ENCODE measurements around the gene CCND3.
A peak's percentile ranks its signal among the peaks of the same experiment; 100 is the strongest.

Gene CCND3

DNA sequence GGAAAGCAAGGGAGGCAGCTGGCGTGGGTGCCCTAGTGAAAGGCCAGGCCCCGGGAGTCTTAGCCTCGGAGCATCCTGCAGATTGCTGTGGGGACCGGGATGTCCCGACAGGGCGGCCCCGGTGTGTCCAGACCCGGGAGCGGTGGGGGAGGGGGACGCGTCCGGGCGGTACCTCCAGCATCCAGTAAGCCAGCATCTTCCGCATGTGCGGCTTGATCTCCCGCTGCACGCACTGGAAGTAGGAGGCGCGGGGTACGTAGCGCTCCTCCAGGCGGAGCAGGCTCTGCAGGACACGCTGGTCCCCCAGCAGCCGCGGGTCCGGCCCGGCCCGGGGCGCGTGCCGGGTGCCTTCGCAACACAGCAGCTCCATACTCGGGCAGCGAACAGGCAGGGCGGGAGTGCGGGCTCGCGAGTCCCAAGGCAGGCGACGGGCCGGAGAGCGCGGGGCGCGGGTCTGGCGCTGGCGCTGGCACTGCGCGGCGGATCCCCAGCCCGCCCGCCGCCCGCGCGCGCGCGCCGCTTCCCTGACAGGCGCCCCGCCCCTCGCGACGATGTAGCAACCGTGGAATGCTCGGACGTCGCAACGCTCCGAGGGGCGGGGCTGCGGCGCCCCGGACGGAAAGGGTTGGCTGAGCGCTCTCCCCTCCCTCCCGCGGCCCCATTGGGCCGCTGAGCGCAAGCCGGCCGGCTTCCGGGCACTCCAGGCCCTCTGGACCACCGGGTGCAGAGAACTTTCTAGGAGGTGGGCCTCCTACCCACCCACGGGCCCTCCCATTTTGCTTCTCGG is at the start of gene CCND3:
Gene CCND3 (minus strand): TSS at position 529 of the 787 bp plus-strand sequence. CDS start 159 bp downstream, at position 370.
- Histone ChIP-seq H3K27ac (ENCODE audit: low read length) (peak within 1 kb of the TSS; percentile 87), H3K27me3 (ENCODE audit: low read depth, low read length) (no peaks in the 10 kb centered on the region), H3K4me1 (ENCODE audit: control insufficient read depth in 1 of 2, insufficient read depth in 2 of 2, low read length in 2 of 2) (peaks cover 21 to 49% of the 10 kb centered on the region in 2 donors), H3K9me3 (ENCODE audit: control insufficient read depth in 1 of 2, low read length in 2 of 2) (no peaks in the 10 kb centered on the region), H3K4me3 (ENCODE audit: low read depth in 1 of 2, low read length in 2 of 2) (peak within 1 kb of the TSS; percentile 82 to 97), H3K36me3 (ENCODE audit: control insufficient read depth in 1 of 2, insufficient read depth in 2 of 2, low read length in 2 of 2) (peaks cover 7% of the 10 kb centered on the region in 2 donors)

- H3K27me3 ChIP-seq (ENCODE audit: low read depth, low read length) = no peaks in the 10 kb centered on the region
- no peaks in the 10 kb centered on the region for H3K36me3 ChIP-seq (ENCODE audit: control insufficient read depth in 1 of 2, insufficient read depth in 2 of 2, low read length in 2 of 2)
- H3K4me3 ChIP-seq (ENCODE audit: low read depth in 1 of 2, low read length in 2 of 2) = no peak overlapping the region
- no peaks in the 10 kb centered on the region for H3K9me3 ChIP-seq (ENCODE audit: control insufficient read depth in 1 of 2, low read length in 2 of 2)
- H3K27ac ChIP-seq (ENCODE audit: low read length) = no peak overlapping the region
- H3K4me1 ChIP-seq (ENCODE audit: control insufficient read depth in 1 of 2, insufficient read depth in 2 of 2, low read length in 2 of 2) = no peaks in the 10 kb centered on the region
Observed at GRCh38 chr6:41986339-41986738, 44.7 kb upstream of the CCND3 start.

GRCh38 chr6:41984623-41985022 is 43.0 kb upstream of the CCND3 start:
- no peak overlapping the region for H3K27ac ChIP-seq (ENCODE audit: low read length)
- no peaks in the 10 kb centered on the region for H3K4me1 ChIP-seq (ENCODE audit: control insufficient read depth in 1 of 2, insufficient read depth in 2 of 2, low read length in 2 of 2)
- H3K27me3 ChIP-seq (ENCODE audit: low read depth, low read length) = no peaks in the 10 kb centered on the region
- no peaks in the 10 kb centered on the region for H3K9me3 ChIP-seq (ENCODE audit: control insufficient read depth in 1 of 2, low read length in 2 of 2)
- no peaks in the 10 kb centered on the region for H3K36me3 ChIP-seq (ENCODE audit: control insufficient read depth in 1 of 2, insufficient read depth in 2 of 2, low read length in 2 of 2)
- H3K4me3 ChIP-seq (ENCODE audit: low read depth in 1 of 2, low read length in 2 of 2) = no peak overlapping the region

DNA sequence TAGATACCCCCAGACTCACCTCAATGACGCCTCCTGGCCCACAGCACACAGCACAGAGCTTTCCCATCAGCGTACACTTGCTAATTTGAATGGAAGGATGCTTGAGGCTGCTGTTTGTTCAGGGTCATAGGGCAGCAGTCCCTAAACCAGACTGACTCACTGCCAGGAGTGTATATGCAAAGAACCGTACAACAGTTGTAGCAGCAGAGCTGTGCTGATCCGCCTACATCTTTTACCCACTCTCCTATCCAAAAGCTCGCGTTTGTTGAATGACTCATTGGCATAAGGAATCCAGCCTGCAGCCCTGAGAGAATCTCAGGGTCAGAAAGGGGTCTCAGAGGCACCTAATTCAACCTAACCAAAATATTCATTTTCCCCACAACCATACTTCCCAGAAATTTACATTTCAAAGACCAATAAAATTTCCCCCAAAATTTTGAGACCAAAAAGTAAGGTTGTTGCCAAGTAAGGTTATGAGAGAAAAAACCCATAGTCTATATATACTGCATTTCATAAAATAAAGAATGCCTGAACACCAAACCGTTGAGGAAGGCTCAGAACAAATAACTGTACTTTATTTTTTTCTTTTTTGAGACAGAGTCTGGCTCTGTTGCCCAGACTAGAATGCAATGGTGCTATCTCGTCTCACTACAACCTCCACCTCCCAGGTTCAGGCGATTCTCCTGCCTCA is 35.3 kb upstream of the CCND3 start:
- Histone ChIP-seq H3K27ac (ENCODE audit: low read length) (no peak overlapping the region), H3K9me3 (ENCODE audit: control insufficient read depth in 1 of 2, low read length in 2 of 2) (no peaks in the 10 kb centered on the region), H3K36me3 (ENCODE audit: control insufficient read depth in 1 of 2, insufficient read depth in 2 of 2, low read length in 2 of 2) (no peaks in the 10 kb centered on the region), H3K4me1 (ENCODE audit: control insufficient read depth in 1 of 2, insufficient read depth in 2 of 2, low read length in 2 of 2) (peaks cover 0 to 8% of the 10 kb centered on the region in 2 donors), H3K4me3 (ENCODE audit: low read depth in 1 of 2, low read length in 2 of 2) (no peak overlapping the region), H3K27me3 (ENCODE audit: low read depth, low read length) (no peaks in the 10 kb centered on the region)

DNA sequence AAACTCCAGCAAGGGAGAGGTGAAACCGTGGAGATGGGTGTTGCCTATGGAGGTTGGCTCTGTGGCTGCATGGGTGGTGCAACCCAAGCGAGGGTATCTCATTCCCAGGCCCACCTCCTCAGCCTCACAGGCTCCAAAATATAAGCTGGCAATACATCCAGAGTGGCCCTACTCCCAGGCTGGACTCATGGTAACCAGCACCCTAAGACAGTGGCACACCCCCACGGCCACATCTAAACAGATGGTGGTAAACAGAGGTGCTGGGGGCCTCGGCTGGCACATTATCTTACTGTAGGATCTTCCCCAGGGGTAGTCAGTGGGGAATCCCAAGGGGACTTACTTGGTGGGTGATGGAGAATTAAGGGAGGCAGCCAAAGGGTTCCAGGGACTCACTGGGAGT is 33.7 kb upstream of the CCND3 start:
- Histone ChIP-seq H3K27me3 (ENCODE audit: low read depth, low read length) (no peaks in the 10 kb centered on the region), H3K9me3 (ENCODE audit: control insufficient read depth in 1 of 2, low read length in 2 of 2) (no peaks in the 10 kb centered on the region), H3K36me3 (ENCODE audit: control insufficient read depth in 1 of 2, insufficient read depth in 2 of 2, low read length in 2 of 2) (no peaks in the 10 kb centered on the region), H3K4me1 (ENCODE audit: control insufficient read depth in 1 of 2, insufficient read depth in 2 of 2, low read length in 2 of 2) (peaks cover 0 to 8% of the 10 kb centered on the region in 2 donors), H3K4me3 (ENCODE audit: low read depth in 1 of 2, low read length in 2 of 2) (no peak overlapping the region), H3K27ac (ENCODE audit: low read length) (no peak overlapping the region)

DNA sequence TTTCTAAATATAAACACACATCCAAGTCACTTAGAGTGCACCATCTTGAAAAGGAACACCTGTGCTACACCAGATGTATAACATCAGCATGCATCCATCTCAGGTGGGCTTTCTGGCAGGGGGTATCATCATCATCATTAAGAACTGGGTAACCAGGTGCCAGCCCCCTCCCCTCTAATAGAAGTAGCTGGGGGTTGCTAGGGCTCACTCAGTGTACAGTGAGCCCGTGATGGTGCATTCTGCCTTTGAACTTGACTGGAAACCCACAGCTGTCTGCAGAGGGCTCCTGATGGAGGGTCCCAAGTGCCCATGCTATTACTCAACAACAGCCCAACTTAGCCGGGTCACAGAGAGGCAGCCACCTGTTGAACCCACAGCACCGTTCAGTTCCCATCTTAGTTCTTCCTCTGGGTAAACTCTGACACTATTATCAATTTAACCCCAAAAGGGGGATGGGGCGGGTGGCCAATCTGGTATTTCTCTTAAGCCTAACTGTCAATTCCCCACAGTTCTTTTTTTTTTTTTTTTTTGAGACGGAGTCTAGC is 32.7 kb upstream of the CCND3 start:
- H3K27me3 ChIP-seq (ENCODE audit: low read depth, low read length) = no peaks in the 10 kb centered on the region
- no peak overlapping the region for H3K4me3 ChIP-seq (ENCODE audit: low read depth in 1 of 2, low read length in 2 of 2)
- H3K9me3 ChIP-seq (ENCODE audit: control insufficient read depth in 1 of 2, low read length in 2 of 2) = no peaks in the 10 kb centered on the region
- H3K4me1 ChIP-seq (ENCODE audit: control insufficient read depth in 1 of 2, insufficient read depth in 2 of 2, low read length in 2 of 2) = peaks cover 0 to 8% of the 10 kb centered on the region in 2 donors
- no peak overlapping the region for H3K27ac ChIP-seq (ENCODE audit: low read length)
- H3K36me3 ChIP-seq (ENCODE audit: control insufficient read depth in 1 of 2, insufficient read depth in 2 of 2, low read length in 2 of 2) = no peaks in the 10 kb centered on the region

DNA sequence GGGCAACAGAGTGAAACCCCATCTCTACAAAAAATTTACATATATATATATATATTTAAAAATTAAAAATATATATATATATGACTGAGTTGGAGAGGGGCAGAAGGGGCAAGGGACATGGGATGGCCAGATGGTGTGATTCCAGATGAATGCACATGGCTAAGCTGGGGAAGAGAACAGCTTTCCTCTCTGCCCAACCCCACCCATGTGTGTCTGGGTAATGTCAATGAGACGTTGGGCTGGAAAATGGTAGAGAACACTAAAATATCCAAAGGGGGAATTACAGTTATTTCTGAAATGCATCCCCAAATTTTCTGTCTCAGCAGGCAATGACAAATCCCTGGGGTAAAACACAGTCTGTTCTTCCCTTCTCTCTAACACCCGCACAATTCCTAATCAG is 31.2 kb upstream of the CCND3 start:
- no peak overlapping the region for H3K27ac ChIP-seq (ENCODE audit: low read length)
- H3K27me3 ChIP-seq (ENCODE audit: low read depth, low read length) = no peaks in the 10 kb centered on the region
- peaks cover 0 to 8% of the 10 kb centered on the region in 2 donors for H3K4me1 ChIP-seq (ENCODE audit: control insufficient read depth in 1 of 2, insufficient read depth in 2 of 2, low read length in 2 of 2)
- H3K9me3 ChIP-seq (ENCODE audit: control insufficient read depth in 1 of 2, low read length in 2 of 2) = no peaks in the 10 kb centered on the region
- no peak overlapping the region for H3K4me3 ChIP-seq (ENCODE audit: low read depth in 1 of 2, low read length in 2 of 2)
- no peaks in the 10 kb centered on the region for H3K36me3 ChIP-seq (ENCODE audit: control insufficient read depth in 1 of 2, insufficient read depth in 2 of 2, low read length in 2 of 2)

GRCh38 chr6:41970436-41970846 is 28.8 kb upstream of the CCND3 start:
- H3K9me3 ChIP-seq (ENCODE audit: control insufficient read depth in 1 of 2, low read length in 2 of 2) = no peaks in the 10 kb centered on the region
- H3K4me1 ChIP-seq (ENCODE audit: control insufficient read depth in 1 of 2, insufficient read depth in 2 of 2, low read length in 2 of 2) = peaks cover 0 to 8% of the 10 kb centered on the region in 2 donors
- no peaks in the 10 kb centered on the region for H3K36me3 ChIP-seq (ENCODE audit: control insufficient read depth in 1 of 2, insufficient read depth in 2 of 2, low read length in 2 of 2)
- H3K27me3 ChIP-seq (ENCODE audit: low read depth, low read length) = no peaks in the 10 kb centered on the region
- H3K27ac ChIP-seq (ENCODE audit: low read length) = no peak overlapping the region
- no peak overlapping the region for H3K4me3 ChIP-seq (ENCODE audit: low read depth in 1 of 2, low read length in 2 of 2)

DNA sequence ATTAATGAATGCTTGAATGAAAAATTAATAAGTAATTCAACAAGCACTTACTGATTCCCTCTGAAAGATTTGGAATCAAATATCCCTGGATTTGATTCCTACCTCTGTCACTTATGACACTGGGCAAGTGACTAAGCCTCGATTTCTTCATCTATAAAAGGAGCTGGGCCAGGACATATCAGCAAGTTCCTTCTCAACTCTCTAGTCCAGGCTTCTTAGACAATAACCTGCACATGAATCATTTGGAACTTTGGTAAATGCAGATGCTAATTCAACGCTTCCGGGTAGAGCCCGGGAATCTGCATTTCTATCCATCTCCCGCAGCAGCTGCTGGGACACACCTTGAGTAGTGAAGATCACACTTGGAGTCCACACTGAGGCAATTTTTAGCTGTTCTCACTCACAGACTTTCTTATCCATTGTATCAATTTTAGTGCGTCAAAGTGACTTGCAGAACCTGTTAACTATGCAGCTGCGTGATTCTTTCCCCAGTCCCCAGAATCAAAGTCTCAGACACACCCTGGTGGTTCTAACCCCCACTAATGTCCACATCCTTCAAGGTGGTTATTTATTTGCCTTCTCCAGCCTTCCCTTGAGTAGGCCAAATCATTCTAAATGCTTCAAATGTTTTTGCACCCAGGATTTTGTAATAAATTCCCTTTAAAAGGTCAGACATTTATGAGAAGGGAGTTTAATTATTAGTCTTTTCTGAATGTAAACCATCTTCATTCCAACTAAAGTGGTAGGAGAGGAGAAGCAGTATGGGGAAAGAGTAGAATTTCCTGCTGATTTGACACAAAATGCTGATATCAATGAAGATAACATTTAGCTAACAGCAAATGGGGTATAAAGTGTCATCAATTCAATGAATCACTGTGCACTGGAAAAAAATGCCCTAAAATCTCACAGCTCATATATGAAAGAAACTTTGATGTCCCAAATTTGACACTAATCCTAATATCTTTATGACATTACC is 26.0 kb upstream of the CCND3 start:
- Histone ChIP-seq H3K36me3 (ENCODE audit: control insufficient read depth in 1 of 2, insufficient read depth in 2 of 2, low read length in 2 of 2) (no peaks in the 10 kb centered on the region), H3K4me3 (ENCODE audit: low read depth in 1 of 2, low read length in 2 of 2) (no peak overlapping the region), H3K4me1 (ENCODE audit: control insufficient read depth in 1 of 2, insufficient read depth in 2 of 2, low read length in 2 of 2) (no peaks in the 10 kb centered on the region), H3K9me3 (ENCODE audit: control insufficient read depth in 1 of 2, low read length in 2 of 2) (no peaks in the 10 kb centered on the region), H3K27ac (ENCODE audit: low read length) (no peak overlapping the region), H3K27me3 (ENCODE audit: low read depth, low read length) (no peaks in the 10 kb centered on the region)

DNA sequence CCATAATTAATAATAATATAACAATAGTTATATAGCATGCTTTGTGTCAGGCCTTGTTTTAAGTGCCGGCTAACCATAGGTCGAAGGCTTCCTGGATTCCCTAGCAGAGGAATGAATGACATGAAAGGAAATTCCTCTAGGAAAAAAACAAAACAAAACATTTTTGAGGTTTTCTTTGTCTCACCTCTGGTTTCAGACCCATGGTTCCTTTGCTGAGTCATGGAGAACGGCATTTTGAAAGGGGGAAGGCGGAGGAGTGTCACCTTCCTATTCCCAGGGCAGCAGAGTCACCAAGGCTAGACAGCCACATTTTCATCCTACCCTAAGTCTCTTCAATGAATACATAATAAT is 25.3 kb upstream of the CCND3 start:
- H3K27ac ChIP-seq (ENCODE audit: low read length) = no peak overlapping the region
- no peaks in the 10 kb centered on the region for H3K9me3 ChIP-seq (ENCODE audit: control insufficient read depth in 1 of 2, low read length in 2 of 2)
- H3K4me3 ChIP-seq (ENCODE audit: low read depth in 1 of 2, low read length in 2 of 2) = no peak overlapping the region
- no peaks in the 10 kb centered on the region for H3K4me1 ChIP-seq (ENCODE audit: control insufficient read depth in 1 of 2, insufficient read depth in 2 of 2, low read length in 2 of 2)
- no peaks in the 10 kb centered on the region for H3K36me3 ChIP-seq (ENCODE audit: control insufficient read depth in 1 of 2, insufficient read depth in 2 of 2, low read length in 2 of 2)
- H3K27me3 ChIP-seq (ENCODE audit: low read depth, low read length) = no peaks in the 10 kb centered on the region

Data from muscle layer of duodenum (tissue), 2 donors.